ENCODE data around the gene FMN1.

DNA sequence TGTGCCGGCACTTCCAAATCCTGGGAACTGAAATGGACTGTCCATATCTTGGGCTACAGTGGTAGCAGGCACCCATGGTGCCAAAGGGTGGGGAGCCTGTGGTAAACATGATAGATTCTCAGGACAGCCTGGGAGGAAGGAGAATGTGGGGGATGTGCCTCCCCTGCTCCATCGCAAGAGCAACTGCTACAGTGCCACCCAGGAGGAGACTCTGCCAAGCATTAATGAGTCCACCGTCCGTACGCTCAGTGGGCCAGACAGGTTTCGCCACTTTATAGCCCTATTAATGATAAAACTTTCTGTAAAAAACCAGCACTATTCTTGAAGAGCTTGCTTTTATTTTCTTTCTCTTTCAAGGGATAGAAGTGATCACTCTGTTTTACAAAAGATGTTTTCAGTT is 75.2 kb downstream of the FMN1 start:
- TF ChIP-seq, protein P1, sequence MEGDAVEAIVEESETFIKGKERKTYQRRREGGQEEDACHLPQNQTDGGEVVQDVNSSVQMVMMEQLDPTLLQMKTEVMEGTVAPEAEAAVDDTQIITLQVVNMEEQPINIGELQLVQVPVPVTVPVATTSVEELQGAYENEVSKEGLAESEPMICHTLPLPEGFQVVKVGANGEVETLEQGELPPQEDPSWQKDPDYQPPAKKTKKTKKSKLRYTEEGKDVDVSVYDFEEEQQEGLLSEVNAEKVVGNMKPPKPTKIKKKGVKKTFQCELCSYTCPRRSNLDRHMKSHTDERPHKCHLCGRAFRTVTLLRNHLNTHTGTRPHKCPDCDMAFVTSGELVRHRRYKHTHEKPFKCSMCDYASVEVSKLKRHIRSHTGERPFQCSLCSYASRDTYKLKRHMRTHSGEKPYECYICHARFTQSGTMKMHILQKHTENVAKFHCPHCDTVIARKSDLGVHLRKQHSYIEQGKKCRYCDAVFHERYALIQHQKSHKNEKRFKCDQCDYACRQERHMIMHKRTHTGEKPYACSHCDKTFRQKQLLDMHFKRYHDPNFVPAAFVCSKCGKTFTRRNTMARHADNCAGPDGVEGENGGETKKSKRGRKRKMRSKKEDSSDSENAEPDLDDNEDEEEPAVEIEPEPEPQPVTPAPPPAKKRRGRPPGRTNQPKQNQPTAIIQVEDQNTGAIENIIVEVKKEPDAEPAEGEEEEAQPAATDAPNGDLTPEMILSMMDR (IDR thresholded peaks at IDR 0.05), result no peak
- no peak for TF ChIP-seq EP300 (IDR thresholded peaks at IDR 0.05; ENCODE audit: low read depth)
- no peak for TF ChIP-seq POLR2AphosphoS5 (IDR thresholded peaks at IDR 0.05)
- TF ChIP-seq POLR2A (IDR thresholded peaks at IDR 0.05), result no peak

Measured in transverse colon (tissue), 4 donors.